GM19035 (cell line): Measurements from ENCODE around the gene CYP19A1.
A peak's percentile ranks its signal among the peaks of the same experiment; 100 is the strongest.

Experiments used
- ATAC-seq: cut with Tn5 transposase; IDR thresholded peaks from one replicate; pipeline ENCODE4 v1.9.1; 2021; ENCODE audit not compliant: unreplicated experiment

Gene CYP19A1

DNA sequence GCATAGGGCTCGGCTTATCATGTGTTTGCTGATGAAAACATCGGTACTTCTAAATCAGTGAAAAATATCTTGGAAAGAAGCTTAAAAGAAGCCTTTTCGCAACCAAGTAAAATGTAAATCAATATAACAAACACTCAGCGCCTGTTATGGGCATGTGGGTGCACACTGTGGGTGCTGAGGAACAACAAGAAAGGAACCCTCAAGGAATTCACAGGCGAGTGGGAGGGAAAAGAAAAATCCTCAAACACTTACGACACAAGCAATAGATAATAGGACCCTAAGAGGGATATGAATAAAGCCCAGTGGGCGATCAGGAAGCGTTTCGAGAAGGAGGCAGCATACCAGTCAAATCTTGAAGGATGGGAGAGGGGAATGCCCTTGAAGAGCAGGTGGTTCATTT, 25.0 kb upstream of the CYP19A1 start:
- no peak for ATAC-seq

DNA sequence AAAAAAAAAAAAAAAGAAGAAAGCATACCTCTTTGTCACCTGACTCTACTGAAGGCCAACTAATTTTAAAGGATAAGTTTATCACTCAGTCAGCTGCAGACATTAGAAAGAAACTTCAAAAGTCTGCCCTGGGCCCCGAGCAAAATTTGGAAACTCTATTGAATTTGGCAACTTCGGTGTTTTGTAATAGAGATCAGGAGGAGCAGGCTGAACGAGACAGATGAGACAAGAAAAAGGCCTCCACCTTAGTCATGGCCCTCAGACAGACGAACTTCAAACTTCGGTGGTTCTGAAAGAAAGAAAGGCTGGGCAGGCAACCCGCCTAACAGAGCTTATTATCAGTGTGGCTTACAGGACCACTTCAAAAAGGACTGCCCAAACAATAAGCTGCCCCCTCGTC, 21.6 kb upstream of the CYP19A1 start:
- ATAC-seq: no peak

DNA sequence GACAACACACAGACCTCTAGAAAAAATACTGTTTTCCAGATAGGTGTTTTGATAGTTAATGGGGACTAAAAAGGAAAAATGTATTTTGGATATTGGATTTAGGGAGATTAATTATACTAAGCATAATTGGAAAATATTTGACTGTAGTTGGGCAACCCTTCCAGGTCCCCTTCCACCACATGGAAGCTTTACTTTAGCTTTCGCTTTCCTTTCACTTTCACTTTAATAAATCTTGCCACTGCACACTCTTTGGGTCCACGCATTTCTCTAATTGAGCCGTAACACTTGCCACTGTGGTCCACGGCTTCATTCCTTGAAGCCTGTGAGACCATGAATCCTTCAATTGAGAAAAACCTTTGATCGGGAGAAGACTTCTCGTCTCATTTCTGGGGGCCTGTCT, 18.6 kb upstream of the CYP19A1 start:
- no peak for ATAC-seq

DNA sequence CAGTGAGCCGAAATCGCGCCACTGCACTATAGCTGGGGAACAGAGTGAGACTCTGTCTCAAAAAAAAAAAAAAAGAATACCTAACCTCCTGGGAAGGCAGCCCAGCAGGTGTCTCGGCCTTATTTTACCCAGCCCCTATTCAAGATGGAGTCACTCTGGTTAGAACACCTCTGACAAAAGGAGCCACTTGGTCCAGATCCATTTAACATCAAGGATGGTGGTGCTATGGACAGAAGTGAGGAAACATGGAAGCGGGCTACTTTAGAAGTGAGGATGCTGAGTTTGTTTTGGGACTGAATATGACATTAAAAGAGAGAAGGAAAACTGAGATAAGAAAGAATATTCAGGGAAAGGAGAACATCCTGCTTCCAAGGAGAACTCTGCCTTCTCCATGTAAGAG, 17.8 kb upstream of the CYP19A1 start:
- no peak for ATAC-seq

DNA sequence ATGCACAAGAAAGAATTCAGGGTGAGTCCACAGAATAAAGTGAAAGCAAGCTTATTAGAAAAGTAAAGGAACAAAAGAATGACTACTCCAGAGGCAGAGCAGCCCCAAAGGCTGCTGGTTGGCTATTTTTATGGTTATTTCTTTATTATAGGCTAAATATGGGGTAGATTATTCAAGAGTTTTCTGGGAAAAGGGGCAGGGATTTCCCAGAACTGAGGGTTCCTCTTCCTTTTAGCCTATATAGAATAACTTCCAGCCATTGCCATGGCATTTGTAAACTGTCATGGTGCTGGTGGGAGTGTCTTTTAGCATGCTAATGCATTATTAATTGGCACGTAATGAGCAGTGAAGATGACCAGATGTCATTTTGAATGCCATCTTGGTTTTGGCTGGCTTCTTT, 16.7 kb upstream of the CYP19A1 start:
- no peak for ATAC-seq

DNA sequence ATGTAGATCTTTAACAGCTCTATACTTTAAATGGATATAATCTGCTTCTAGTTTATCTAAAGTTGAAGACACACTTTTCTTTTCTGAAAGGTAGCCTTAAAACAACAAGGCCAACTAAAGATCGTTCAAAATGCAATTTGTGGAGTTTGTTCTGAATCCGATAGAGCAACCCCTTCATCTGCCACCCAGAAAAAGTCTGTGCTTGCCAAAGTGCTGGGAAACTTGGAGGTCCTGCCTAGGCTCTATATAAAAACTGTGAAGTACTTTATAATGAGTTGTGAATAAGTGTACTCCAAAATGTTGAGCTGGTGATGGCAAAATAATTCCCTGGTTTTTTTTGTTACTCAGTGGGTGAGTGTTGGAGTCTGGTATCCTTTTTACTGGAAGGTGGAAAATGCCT, 15.6 kb upstream of the CYP19A1 start:
- no peak for ATAC-seq

DNA sequence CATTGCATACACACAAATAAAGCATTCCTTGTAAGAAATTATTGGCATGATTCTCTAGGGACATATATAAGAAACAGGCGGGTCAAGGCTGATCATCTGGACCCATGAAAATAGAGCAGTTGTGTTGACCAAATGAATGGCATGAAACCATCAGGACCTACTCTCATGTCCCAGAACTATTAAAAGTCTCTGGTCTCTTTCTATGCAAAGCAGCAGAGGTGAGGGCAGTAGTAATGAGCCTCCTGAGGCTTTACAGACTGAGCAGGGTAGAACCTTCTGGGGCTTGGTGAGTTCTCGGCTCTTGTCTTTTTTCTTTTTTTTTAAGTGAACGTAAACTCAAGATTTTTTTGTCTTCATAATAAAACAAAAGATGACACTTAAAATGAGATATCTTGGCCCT, 12.3 kb upstream of the CYP19A1 start:
- ATAC-seq: no peak

DNA sequence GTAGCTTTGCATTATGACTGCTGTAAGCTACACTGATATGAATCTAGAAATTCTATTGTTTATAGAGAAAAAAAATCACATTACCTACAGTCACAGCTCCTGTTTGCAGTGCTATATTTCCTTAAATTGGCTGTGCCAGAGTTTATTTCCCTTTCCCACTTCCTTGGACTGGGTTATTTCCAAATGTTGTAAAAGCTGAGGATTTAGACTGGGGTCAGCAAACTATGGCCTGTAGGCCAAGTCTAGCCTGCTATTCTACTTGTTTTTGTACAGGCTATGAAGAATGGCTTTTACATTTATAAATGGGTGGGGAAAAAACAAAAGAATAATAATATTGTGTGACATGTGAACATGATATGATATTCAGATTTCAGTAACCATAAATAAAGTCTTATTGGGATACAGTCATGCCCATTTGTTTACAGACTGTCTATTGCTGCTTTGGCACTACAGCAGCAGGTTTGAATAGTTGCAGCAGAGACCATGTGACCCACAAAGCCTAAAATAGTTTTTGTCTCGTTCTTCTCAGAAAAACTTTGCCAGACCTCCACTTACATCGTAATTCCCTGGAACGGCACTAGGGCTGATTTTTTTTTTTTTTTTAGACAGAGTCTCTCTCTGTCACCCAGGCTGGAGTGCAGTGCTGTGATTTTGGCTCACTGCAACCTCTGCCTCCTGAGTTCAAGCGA, 10.9 kb upstream of the CYP19A1 start:
- ATAC-seq: no peak

DNA sequence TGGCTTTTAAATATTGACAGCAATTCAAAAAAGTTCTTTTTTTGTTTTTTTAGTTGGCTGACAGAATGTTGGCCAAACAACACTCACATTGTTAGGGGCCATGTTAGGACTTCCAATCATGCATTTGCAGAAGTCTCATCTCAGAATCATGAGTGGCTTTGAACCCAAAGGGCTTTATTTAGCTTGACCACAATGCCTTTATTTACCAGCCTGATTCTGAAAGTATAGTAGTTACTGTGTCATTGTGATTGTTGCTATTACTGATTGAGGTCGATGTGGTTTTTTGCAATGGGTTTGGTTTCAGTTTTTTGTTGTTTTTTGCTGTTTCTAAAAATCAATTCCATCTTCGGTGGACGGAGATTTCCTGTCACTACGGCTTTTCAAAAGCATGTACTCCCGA, 10.3 kb upstream of the CYP19A1 start:
- peak; percentile 93 for ATAC-seq

DNA sequence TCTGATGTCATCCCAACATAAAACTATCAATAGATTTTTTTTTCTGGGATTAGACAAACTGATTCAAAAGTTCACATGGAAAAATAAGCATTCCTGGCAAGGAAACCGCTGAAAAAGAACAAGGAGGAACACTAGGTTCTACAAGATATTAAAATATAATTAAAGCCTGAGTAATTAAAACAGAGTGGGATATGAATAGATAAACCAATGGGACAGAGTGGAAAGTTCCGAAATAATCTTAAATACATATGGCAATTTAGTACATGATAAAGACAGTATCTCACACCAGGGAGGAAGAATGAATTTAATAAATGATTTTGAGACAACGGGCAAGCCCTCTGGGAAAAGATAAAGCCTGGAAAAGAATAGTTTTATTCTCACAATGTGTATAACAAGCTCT, 7.7 kb upstream of the CYP19A1 start:
- ATAC-seq: no peak

DNA sequence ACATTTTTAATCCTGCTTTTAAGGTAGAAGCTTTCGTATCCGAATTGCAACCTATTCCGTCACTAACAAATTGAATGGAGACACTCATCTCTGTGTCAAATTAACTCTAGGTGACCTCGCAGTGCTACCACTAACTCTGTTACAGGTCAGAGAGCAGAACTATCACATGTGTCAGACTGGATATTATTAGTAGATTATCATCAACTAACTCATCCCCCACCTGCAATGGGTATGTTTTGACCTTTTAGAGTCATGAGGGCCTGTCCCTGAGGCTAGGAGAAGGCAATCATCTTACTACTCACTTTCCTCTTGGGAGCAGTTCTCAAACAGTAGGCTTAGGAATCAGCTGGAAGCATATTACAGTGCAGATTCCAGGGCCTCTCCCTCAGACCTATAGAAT, 5.1 kb upstream of the CYP19A1 start:
- no peak for ATAC-seq

DNA sequence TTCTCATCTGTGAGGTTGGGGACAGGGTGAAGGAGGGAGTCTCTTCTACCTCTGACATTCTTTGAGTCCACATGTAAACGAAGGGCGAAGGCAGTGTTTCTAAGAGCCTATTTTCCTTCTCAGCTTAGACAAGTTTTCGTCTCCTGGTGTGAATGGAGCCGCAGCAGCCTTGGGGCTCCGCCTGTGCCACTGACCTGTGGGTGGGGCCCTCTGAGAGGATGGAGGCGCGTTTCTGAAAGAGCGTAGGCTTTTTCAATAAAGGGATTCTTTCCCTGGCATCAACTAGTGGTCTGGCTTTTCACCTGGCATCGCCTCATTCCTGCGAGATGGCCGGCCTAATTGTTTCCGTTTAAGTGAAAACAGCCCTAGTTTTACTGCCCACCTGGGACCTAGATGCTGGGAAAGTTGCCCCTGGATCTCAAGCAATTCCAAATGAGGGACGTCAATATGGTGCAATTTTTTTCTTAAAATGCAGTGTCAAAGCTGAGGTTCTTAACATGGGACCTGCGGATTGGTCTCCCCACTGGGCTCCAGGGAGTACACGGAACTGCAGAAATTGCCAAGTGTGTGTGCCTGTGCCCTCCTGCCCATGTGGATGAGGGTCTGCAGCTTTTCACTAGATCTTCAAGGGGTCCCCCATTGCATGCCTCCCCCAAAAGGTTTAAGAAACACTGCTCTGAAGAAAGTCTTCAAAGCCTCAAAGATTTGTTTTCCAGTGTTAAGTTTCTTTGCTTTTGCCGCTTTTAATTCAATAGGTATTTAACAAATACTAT, 4.0 kb upstream of the CYP19A1 start:
- ATAC-seq: no peak

DNA sequence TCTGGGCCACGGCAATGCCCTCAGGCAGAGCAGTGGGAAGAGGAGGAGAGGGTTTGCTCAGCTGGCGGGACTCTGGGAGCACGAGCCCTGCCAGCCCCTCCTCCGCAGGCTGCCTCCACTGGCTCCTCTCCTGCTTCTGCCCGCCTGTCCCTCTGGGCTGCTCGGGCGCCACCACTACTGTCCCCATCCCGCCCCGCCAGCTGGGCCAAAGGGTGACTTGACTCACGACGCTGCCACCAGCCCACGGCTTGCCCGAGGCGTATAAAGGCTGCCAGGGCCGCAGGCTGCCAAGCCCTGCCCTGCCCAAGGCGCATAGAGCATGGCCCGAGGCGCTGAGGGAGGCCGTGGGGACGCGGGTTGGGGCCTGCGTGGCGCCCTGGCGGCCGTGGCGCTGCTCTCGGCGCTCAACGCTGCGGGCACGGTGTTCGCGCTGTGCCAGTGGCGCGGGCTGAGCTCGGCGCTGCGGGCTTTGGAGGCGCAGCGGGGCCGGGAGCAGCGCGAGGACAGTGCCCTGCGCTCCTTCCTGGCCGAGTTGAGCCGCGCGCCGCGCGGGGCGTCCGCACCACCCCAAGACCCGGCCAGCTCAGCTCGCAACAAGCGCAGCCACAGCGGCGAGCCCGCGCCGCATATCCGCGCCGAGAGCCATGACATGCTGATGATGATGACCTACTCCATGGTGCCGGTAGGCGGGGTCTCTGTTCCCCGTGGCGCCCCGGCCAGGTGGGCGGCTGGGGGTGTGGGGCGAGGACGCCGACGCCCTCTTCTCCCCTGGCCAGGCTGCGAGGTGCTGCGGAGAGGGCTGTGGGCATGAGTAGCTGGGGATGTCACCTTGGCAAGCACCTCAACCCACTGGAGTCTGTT, 3.2 kb upstream of the CYP19A1 start, which contains the start of gene GLDN:
GLDN (plus strand) TSS at position 290 of the 861 bp plus-strand sequence; CDS start at position 320, 30 bp downstream.
- ATAC-seq: no peak

DNA sequence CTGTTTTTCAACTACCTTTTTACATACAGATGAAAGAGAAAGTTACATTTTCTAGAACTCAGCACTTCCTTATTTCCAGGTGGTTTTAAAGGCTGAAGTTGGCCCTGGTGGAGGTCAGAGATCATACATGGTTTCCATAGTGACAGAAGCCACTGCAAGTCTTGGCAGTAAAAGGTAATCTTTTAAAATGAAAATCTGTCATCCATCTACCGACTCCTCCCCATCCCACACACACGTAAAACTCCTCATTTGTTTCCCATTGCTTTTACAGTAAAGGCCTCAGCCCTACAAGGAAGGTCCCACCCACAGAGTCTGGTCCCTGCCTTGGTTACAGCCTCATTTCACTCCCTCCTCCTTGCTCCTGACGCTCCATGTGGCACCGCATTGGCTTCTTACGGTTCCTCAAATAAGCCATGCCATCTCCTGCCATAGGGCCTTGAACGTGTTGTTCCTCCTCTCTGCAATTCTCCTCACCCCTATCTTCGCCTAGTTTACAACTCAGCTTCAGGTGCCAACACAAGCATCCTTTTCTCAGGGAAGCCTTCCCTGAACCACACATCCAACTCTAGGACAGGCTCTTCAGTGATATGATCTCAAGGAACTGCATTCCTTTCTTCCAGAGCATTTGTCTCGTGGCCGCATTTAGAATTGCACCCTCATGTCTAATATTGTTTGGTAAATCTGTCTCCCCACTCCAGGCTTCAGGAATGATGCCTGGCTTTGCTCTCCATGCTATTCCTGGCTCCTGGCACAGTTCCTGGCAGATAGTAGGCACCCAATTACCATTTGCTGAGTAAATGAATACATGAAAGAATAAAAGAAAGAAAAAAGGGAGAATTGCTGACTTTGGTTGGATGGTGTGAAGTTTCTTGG, 2.6 kb downstream of the CYP19A1 start:
- peak; percentile 68 for ATAC-seq

DNA sequence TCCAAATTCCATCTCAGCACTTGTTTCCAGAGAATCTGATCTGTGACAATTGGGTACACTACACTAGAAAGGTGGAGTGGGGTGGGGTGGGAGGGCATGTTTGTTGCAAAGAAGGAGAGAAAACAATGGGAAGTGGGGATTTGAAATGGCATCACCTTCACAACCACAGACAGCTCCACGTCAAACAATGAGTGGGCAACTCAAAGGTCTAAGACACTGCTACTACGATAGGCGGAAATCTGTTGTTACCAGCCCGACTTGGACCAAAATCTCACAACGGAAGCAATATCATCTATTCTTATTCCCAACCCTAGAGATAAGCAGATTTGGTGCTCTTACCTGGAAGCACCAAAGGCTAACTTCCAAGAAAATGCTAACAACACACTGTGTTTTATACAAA, 3.3 kb downstream of the CYP19A1 start:
- no peak for ATAC-seq

DNA sequence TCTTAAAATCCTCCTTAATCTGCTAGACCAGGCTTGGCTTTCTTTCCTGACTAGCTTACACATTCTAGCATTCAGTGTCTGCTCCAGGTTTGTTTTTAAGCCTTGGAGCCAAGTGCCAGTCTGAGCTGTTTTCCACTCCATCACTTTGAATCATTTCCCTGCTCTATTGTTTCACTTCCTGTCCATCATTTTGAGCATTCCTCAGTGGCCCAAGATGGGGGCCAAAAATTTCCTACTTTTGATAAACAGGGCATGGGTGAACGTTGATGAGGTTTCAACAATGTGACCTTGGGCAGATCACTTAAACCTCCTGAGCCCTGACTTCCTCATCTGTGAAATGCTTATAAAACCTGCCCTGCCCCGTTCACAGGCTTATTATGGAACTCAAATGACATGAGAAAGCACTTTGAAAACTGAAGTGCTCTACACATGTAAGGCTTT, 4.4 kb downstream of the CYP19A1 start:
- no peak for ATAC-seq

DNA sequence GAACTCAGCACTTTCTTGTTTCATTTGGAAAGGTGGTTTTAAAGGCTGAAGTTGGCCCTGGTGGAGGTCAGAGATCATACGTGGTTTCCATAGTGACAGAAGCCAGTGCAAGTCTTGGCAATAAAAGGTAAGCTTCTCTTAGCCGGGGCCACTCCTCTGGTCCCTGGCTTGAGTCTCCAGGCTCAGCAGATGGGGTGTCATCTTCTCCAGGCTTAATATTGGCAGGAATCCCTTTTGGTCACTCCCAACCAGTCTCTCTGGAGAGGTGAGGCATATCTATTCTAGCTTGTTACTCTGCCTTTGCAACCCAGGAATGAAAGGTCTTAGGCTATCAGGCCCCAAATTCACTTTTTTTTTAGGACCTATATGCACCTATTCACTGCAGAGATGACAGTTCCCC, 4.8 kb downstream of the CYP19A1 start:
- no peak for ATAC-seq

DNA sequence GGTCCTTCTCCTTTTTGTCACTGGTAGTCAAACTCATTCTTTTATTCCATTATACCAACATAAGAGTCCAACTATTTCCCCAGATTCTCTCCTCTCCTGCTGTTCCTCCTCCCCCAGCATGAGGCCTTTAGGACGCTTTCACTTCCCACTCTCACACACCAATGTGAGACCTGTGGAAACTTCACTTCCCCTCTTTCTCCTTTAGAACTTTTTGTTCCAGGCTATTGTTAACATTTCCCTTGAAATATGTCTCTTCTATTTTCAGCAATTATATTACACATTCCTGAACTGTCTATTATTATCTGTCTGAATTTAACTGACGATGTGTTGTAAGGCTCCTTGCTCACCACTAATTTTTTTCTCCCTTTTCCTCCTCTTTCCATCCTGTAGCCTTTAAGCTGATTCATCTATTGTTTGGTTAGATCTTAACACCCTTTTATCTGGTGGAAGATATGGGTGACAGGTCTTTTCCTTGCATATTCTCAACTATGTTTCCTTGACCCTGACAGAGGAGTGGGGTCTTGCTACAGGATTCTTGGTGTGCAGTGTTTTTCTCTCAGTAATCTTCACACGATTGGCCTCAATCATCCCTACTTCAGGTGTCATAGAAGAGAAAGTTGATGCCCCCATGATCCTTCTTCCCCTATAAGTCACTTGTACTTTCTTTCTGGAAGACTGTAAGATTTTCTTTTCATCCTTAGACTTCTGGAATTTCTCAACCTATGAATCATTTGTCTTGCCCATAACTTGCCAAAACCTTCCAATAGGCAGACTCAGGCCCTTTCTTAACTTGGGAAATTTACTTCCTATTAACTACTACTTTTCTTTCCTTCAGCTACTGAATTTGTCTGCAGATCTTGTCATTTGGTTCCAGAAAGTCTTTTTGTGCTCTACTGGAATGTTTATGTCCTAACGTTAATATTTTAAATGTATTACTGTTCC, 5.9 kb downstream of the CYP19A1 start:
- no peak for ATAC-seq

DNA sequence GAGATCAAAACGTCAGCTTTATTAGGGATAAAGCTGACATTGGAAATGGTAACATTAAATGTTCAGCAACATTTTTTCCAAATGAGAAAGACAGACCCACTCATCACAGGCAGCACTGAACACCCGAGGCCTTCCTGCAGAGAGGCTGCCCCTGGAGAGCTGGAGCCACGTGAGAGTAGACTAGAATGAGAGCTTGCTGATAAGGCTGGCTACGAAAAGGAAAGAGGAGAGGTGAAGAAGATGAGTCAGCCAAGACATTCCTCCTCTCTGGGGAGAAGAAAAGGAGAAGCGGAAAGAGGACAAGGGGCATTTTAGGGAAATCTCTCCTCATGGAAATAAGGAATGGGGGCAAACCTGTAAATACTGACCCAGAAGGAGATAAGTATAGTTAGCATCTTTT, 7.3 kb downstream of the CYP19A1 start:
- no peak for ATAC-seq

DNA sequence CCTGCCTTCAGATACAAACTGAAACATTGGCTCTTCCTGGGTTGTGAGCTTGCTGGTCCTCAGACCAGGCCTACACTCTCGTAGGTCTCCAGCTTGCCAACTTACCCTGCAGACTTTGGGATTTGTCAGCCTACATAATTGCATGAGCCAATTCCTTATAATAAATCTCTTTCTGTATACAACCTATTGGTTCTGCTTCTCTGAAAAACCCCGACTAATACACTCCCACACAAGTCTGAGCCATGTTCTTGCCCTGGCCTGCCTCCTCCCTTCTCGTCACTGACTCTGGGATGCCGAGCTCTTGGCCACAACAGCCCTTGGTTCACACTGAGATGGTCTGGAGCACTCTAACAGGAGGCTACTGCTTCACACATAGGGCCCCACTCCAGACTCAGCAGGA, 9.5 kb downstream of the CYP19A1 start:
- ATAC-seq: no peak
